Keratinocyte (primary cell): Measurements from ENCODE around the gene SLC39A11.

Experiments
- EZH2 ChIP-seq: IDR thresholded peaks from one replicate; pipeline ENCODE4 v1.6.1; 2012; ENCODE audit warnings: inconsistent platforms, mild to moderate bottlenecking, low read length, moderate library complexity
- TF ChIP-seq, protein P1 (sequence below), 3 experiments: IDR thresholded peaks in 1 of 3; conservative IDR thresholded peaks in 1 of 3; optimal IDR thresholded peaks in 1 of 3; 2 replicates in 2 of 3; 3 replicates in 1 of 3; pipeline versions ENCODE3 to v1.5.1; 2011; ENCODE audit warnings: low read length in 3 of 3, mild to moderate bottlenecking in 3 of 3, moderate library complexity in 2 of 3, control low read depth in 1 of 3, inconsistent platforms in 1 of 3; ENCODE audit not compliant: insufficient read depth in 2 of 3; ENCODE audit errors: extremely low read depth in 1 of 3

- TF ChIP-seq, protein P1, sequence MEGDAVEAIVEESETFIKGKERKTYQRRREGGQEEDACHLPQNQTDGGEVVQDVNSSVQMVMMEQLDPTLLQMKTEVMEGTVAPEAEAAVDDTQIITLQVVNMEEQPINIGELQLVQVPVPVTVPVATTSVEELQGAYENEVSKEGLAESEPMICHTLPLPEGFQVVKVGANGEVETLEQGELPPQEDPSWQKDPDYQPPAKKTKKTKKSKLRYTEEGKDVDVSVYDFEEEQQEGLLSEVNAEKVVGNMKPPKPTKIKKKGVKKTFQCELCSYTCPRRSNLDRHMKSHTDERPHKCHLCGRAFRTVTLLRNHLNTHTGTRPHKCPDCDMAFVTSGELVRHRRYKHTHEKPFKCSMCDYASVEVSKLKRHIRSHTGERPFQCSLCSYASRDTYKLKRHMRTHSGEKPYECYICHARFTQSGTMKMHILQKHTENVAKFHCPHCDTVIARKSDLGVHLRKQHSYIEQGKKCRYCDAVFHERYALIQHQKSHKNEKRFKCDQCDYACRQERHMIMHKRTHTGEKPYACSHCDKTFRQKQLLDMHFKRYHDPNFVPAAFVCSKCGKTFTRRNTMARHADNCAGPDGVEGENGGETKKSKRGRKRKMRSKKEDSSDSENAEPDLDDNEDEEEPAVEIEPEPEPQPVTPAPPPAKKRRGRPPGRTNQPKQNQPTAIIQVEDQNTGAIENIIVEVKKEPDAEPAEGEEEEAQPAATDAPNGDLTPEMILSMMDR (optimal IDR thresholded peaks at IDR 0.05 in 1 of 3, IDR thresholded peaks at IDR 0.05 in 1 of 3, conservative IDR thresholded peaks at IDR 0.05 in 1 of 3; ENCODE audit: extremely low read depth in 1 of 3, insufficient read depth in 2 of 3, low read length in 3 of 3): no peak
- TF ChIP-seq EZH2: no peak
Observed at GRCh38 chr17:73025041-73025560, 67.4 kb downstream of the SLC39A11 start.
